ENCODE data around the gene CYB5B.

DNA sequence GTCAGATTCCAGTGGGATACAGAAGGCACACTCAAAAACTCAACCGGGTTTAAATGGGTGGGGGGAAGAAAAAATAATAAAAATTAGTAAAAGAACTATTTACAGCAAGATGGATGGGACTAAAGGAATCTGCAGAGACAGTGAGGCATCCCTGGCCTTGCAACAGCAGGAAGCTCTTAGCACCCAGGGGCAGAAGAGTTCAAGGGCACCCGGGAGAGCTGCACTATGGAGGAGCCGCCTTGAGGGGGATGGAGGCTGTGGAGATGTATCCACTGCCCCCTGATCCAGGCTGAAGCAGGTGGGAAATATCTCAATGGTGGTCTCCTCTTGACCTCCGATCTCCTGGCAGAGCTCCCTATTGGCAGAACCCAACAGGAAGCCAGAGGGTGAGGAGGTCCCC lies 72.0 kb downstream of the CYB5B start:
- TF ChIP-seq, protein P1, sequence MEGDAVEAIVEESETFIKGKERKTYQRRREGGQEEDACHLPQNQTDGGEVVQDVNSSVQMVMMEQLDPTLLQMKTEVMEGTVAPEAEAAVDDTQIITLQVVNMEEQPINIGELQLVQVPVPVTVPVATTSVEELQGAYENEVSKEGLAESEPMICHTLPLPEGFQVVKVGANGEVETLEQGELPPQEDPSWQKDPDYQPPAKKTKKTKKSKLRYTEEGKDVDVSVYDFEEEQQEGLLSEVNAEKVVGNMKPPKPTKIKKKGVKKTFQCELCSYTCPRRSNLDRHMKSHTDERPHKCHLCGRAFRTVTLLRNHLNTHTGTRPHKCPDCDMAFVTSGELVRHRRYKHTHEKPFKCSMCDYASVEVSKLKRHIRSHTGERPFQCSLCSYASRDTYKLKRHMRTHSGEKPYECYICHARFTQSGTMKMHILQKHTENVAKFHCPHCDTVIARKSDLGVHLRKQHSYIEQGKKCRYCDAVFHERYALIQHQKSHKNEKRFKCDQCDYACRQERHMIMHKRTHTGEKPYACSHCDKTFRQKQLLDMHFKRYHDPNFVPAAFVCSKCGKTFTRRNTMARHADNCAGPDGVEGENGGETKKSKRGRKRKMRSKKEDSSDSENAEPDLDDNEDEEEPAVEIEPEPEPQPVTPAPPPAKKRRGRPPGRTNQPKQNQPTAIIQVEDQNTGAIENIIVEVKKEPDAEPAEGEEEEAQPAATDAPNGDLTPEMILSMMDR (IDR thresholded peaks at IDR 0.05) = no peak
- TF ChIP-seq POLR2A (IDR thresholded peaks at IDR 0.05; ENCODE audit: low read depth) (no peak), POLR2AphosphoS5 (IDR thresholded peaks at IDR 0.05) (no peak)

All from esophagus muscularis mucosa (tissue), 3 donors.